HepG2 (cell line): ENCODE data around the gene TCTN2.

Experiments used
- ARID4A ChIP-seq: sonication (generic); formaldehyde crosslinking; IDR thresholded peaks from 2 replicates; pipeline ENCODE4 v1.5.0; 2020; ENCODE audit warnings: mild to moderate bottlenecking, missing genetic modification reagents, borderline replicate concordance
- CHD4 ChIP-seq: fragments of 200-600 bp; sonication (generic); IDR thresholded peaks from 2 replicates; pipeline ENCODE4 v1.7.0; 2017; ENCODE audit warnings: mild to moderate bottlenecking, low read length, borderline replicate concordance
- EHMT2 ChIP-seq: fragments of 200-600 bp; sonication (generic); IDR thresholded peaks from 2 replicates; pipeline ENCODE4 v1.7.0; 2017; ENCODE audit warnings: antibody characterized with exemption, low read depth, low read length, borderline replicate concordance
- ETS1 ChIP-seq: sonication (generic); formaldehyde crosslinking; IDR thresholded peaks from 2 replicates; pipeline ENCODE4 v1.4.0; 2020; ENCODE audit warnings: missing genetic modification reagents
- FOXK1 ChIP-seq: sonication (generic); formaldehyde crosslinking; IDR thresholded peaks from 2 replicates; pipeline ENCODE4 v1.4.0; 2020; ENCODE audit warnings: low read depth, missing genetic modification reagents, borderline replicate concordance
- HIC2 ChIP-seq: sonication (generic); formaldehyde crosslinking; IDR thresholded peaks from 2 replicates; pipeline ENCODE4 v1.9.0; 2022; ENCODE audit warnings: low read depth, missing genetic modification reagents
- POLR2A ChIP-seq, 2 experiments: IDR thresholded peaks; 2 replicates each; pipeline ENCODE4 v1.6.1; 2011; ENCODE audit warnings: low read depth in 2 of 2, low read length in 2 of 2, mild to moderate bottlenecking in 1 of 2, moderate library complexity in 1 of 2; ENCODE audit not compliant: insufficient read depth in 1 of 2
- TRAFD1 ChIP-seq: sonication (generic); formaldehyde crosslinking; IDR thresholded peaks from 2 replicates; pipeline ENCODE4 v1.5.1; 2020; ENCODE audit warnings: missing genetic modification reagents, mild to moderate bottlenecking, borderline replicate concordance
- ZNF274 ChIP-seq: sonication (generic); formaldehyde crosslinking; IDR thresholded peaks from 2 replicates; pipeline ENCODE4 v1.5.1; 2020; ENCODE audit warnings: mild to moderate bottlenecking, missing genetic modification reagents
- ZNF3 ChIP-seq: IDR thresholded peaks from 2 replicates; pipeline ENCODE4 v1.7.0; 2017; ENCODE audit warnings: inconsistent platforms
- TF ChIP-seq, protein P1 (sequence below): IDR thresholded peaks from 2 replicates; pipeline ENCODE4 v1.6.1; 2016; ENCODE audit warnings: missing compliant biosample characterization, missing genetic modification reagents, borderline replicate concordance
- TF ChIP-seq, protein P2 (sequence below): IDR thresholded peaks from 2 replicates; pipeline ENCODE4 v1.6.1; 2012; ENCODE audit warnings: low read depth, low read length, improper control_type of control experiment
- TF ChIP-seq, protein P3 (sequence below): IDR thresholded peaks from 2 replicates; pipeline ENCODE4 v1.6.1; 2012; ENCODE audit warnings: inconsistent platforms
- TF ChIP-seq, protein P4 (sequence below): sonication (generic); formaldehyde crosslinking; IDR thresholded peaks from 2 replicates; pipeline ENCODE4 v1.4.0; 2020; ENCODE audit warnings: missing genetic modification reagents

- TF ChIP-seq TRAFD1 (CRISPR knock-in tag) (no peak), ARID4A (CRISPR knock-in tag) (no peak), HIC2 (no peak), POLR2A (IDR thresholded peaks at IDR 0.05; ENCODE audit: insufficient read depth in 1 of 2, low read depth in 2 of 2, low read length in 2 of 2) (no peak), CHD4 (no peak), ZNF3 (CRISPR knock-in tag) (no peak), EHMT2 (no peak), FOXK1 (CRISPR knock-in tag) (no peak), ETS1 (CRISPR knock-in tag) (no peak), ZNF274 (CRISPR knock-in tag) (no peak)
- TF ChIP-seq, protein P1, sequence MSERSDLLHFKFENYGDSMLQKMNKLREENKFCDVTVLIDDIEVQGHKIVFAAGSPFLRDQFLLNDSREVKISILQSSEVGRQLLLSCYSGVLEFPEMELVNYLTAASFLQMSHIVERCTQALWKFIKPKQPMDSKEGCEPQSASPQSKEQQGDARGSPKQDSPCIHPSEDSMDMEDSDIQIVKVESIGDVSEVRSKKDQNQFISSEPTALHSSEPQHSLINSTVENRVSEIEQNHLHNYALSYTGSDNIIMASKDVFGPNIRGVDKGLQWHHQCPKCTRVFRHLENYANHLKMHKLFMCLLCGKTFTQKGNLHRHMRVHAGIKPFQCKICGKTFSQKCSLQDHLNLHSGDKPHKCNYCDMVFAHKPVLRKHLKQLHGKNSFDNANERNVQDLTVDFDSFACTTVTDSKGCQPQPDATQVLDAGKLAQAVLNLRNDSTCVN (CRISPR knock-in tag) = no peak
- TF ChIP-seq, protein P2, sequence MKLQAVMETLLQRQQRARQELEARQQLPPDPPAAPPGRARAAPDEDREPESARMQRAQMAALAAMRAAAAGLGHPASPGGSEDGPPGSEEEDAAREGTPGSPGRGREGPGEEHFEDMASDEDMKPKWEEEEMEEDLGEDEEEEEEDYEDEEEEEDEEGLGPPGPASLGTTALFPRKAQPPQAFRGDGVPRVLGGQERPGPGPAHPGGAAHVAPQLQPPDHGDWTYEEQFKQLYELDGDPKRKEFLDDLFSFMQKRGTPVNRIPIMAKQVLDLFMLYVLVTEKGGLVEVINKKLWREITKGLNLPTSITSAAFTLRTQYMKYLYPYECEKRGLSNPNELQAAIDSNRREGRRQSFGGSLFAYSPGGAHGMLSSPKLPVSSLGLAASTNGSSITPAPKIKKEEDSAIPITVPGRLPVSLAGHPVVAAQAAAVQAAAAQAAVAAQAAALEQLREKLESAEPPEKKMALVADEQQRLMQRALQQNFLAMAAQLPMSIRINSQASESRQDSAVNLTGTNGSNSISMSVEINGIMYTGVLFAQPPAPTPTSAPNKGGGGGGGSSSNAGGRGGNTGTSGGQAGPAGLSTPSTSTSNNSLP = no peak
- TF ChIP-seq, protein P3, sequence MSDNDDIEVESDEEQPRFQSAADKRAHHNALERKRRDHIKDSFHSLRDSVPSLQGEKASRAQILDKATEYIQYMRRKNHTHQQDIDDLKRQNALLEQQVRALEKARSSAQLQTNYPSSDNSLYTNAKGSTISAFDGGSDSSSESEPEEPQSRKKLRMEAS = no peak
- TF ChIP-seq, protein P4, sequence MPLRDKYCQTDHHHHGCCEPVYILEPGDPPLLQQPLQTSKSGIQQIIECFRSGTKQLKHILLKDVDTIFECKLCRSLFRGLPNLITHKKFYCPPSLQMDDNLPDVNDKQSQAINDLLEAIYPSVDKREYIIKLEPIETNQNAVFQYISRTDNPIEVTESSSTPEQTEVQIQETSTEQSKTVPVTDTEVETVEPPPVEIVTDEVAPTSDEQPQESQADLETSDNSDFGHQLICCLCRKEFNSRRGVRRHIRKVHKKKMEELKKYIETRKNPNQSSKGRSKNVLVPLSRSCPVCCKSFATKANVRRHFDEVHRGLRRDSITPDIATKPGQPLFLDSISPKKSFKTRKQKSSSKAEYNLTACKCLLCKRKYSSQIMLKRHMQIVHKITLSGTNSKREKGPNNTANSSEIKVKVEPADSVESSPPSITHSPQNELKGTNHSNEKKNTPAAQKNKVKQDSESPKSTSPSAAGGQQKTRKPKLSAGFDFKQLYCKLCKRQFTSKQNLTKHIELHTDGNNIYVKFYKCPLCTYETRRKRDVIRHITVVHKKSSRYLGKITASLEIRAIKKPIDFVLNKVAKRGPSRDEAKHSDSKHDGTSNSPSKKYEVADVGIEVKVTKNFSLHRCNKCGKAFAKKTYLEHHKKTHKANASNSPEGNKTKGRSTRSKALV = no peak
These were observed 44.3 kb downstream of the TCTN2 start for GRCh38 chr12:123715195-123715594.
